Measurements from ENCODE around the gene RNPC3. TPM values are rescaled to one million over a fixed set of nuclear protein-coding genes. Genes with fewer than 3 reads are reported as not detected.

RNPC3 gene
- total and polyA plus RNA-seq, 9 of the 15 experiments (the other 6 are each of a cell fraction or from before 2014, with no cell fraction given) = 5.4 to 31.4 (median 17.1) TPM

GRCh38 chr1:103520822-103521221, 4.7 kb upstream of the RNPC3 start:
- no peak for DNase-seq (ENCODE audit: extremely low read depth in 1 of 4, low spot score in 3 of 4)

More at GRCh38 chr1:103520822-103521221, 4.7 kb upstream of the RNPC3 start:
- Histone ChIP-seq H3K27me3 (ENCODE audit: control insufficient read depth in 2 of 2, insufficient read depth in 2 of 2, low read length in 2 of 2) (no peaks in the 10 kb centered on the region), H3K4me1 (replicated peaks in 1 of 2; ENCODE audit: control insufficient read depth in 2 of 2, insufficient read depth in 2 of 2, low read length in 2 of 2) (peaks cover 0 to 6% of the 10 kb centered on the region in 2 experiments; a peak in 2 of 5 replicates), H3K79me2 (ENCODE audit: control insufficient read depth, insufficient read depth, low read length) (no peaks in the 10 kb centered on the region; the same call in 2 of the 3 replicates), H2AFZ (ENCODE audit: low read depth, low read length) (no peak overlapping the region), H3K9me1 (ENCODE audit: control insufficient read depth, insufficient read depth, low read length) (no peaks in the 10 kb centered on the region), H3K4me2 (ENCODE audit: insufficient read depth, low read length) (no peak overlapping the region), H3K9me3 (replicated peaks; ENCODE audit: control insufficient read depth, insufficient read depth, low read depth, low read length) (no peaks in the 10 kb centered on the region), H3K4me3 (no peak overlapping the region), H3K27ac (ENCODE audit: extremely low read depth, low read depth, low read length) (no peak overlapping the region), H3K36me3 (ENCODE audit: control insufficient read depth, insufficient read depth, low read length) (no peaks in the 10 kb centered on the region), H3K9ac (ENCODE audit: insufficient read depth in 1 of 2, low read depth in 2 of 2, low read length in 2 of 2) (no peak overlapping the region), H4K20me1 (replicated peaks; ENCODE audit: control insufficient read depth, insufficient read depth, low read length) (no peaks in the 10 kb centered on the region)
- FAIRE-seq (no peak), ATAC-seq (no peak)
- BruUV-seq (replicated peaks) = no TSS peak
- intact Hi-C loops (cut with micrococcal nuclease) (no loop called here), in situ Hi-C loops (cut with MboI) (no loop called here)
- POLR2A ChIA-PET = no interaction called here
- TF ChIP-seq MAFG (tag; conservative IDR thresholded peaks at IDR 0.05) (0 out of 2 replicates have a peak, but pooled peaks have one; percentile 24), SMARCA5 (IDR thresholded peaks at IDR 0.05) (no peak), ZNF316 (IDR thresholded peaks at IDR 0.05) (peak; percentile 62), HBP1 (CRISPR knock-in tag; IDR thresholded peaks at IDR 0.05) (no peak), ZNF699 (CRISPR knock-in tag; IDR thresholded peaks at IDR 0.05; ENCODE audit: insufficient replicate concordance) (no peak), CBFB (CRISPR knock-in tag; IDR thresholded peaks at IDR 0.05) (no peak), ZNF140 (CRISPR knock-in tag; IDR thresholded peaks at IDR 0.05) (no peak), ZNF121 (CRISPR knock-in tag; conservative IDR thresholded peaks at IDR 0.05) (no peak), WHSC1 (IDR thresholded peaks at IDR 0.05; ENCODE audit: low read length) (no peak), ZNF589 (CRISPR knock-in tag; IDR thresholded peaks at IDR 0.05; ENCODE audit: low read depth) (no peak), C11orf30 (IDR thresholded peaks at IDR 0.05; ENCODE audit: low read depth) (peak; percentile 28; the same call in 1 of the 2 replicates)
- TF ChIP-seq, protein P1, sequence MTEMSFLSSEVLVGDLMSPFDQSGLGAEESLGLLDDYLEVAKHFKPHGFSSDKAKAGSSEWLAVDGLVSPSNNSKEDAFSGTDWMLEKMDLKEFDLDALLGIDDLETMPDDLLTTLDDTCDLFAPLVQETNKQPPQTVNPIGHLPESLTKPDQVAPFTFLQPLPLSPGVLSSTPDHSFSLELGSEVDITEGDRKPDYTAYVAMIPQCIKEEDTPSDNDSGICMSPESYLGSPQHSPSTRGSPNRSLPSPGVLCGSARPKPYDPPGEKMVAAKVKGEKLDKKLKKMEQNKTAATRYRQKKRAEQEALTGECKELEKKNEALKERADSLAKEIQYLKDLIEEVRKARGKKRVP (CRISPR knock-in tag; IDR thresholded peaks at IDR 0.05) = no peak
- CTCF ChIA-PET (ENCODE audit: low intra/inter-chr PET ratio) = no interaction called here
